Neuronal stem cell (in vitro differentiated cells): Measurements from ENCODE around the gene PPP1R1C.
A peak's percentile ranks its signal among the peaks of the same experiment; 100 is the strongest.

ENCODE experiments used
- DNase-seq: peaks from one replicate; pipeline ENCODE4 v3.0.0-alpha.2; 2013; ENCODE audit warnings: low spot score
- H2AFZ ChIP-seq: one replicate; pipeline ENCODE4 v1.6.1; 2013; ENCODE audit warnings: mild to moderate bottlenecking, low read length, inconsistent platforms
- H2AK5ac ChIP-seq: 2 replicates; pipeline ENCODE4 v1.6.1; 2013; ENCODE audit warnings: low read depth, mild to moderate bottlenecking, inconsistent platforms, low read length, moderate library complexity, mixed read lengths
- H2BK120ac ChIP-seq: 2 replicates; pipeline ENCODE4 v1.6.1; 2013; ENCODE audit warnings: low read depth, mild to moderate bottlenecking, inconsistent platforms, low read length, moderate library complexity, mixed read lengths
- H2BK12ac ChIP-seq: one replicate; pipeline ENCODE4 v1.6.1; 2013; ENCODE audit warnings: low read length, inconsistent platforms
- H2BK15ac ChIP-seq: 2 replicates; pipeline ENCODE4 v1.6.1; 2013; ENCODE audit warnings: mild to moderate bottlenecking, low read length, inconsistent platforms, mixed read lengths
- H2BK5ac ChIP-seq: one replicate; pipeline ENCODE4 v1.6.1; 2013; ENCODE audit warnings: inconsistent platforms, mild to moderate bottlenecking, low read length, moderate library complexity
- H3K14ac ChIP-seq: one replicate; pipeline ENCODE4 v1.6.1; 2013; ENCODE audit warnings: low read length, inconsistent platforms
- H3K18ac ChIP-seq: 2 replicates; pipeline ENCODE4 v1.6.1; 2013; ENCODE audit warnings: low read length, inconsistent platforms
- H3K23ac ChIP-seq: 2 replicates; pipeline ENCODE4 v1.6.1; 2013; ENCODE audit warnings: low read depth, mild to moderate bottlenecking, mixed read lengths, low read length, inconsistent platforms; ENCODE audit not compliant: poor library complexity
- H3K27ac ChIP-seq: replicated peaks from 3 replicates; pipeline ENCODE4 v1.5.1; 2013; ENCODE audit warnings: low read length, inconsistent platforms
- H3K27me3 ChIP-seq, 3 experiments: 2 replicates each; pipeline ENCODE4 v1.6.1; 2013; ENCODE audit warnings: low read length in 3 of 3, mild to moderate bottlenecking in 2 of 3, inconsistent platforms in 1 of 3, low read depth in 1 of 3, mixed read lengths in 1 of 3, moderate library complexity in 1 of 3; ENCODE audit not compliant: control insufficient read depth in 3 of 3, insufficient read depth in 3 of 3
- H3K36me3 ChIP-seq, 2 donors: replicated peaks in 1 of 2; 2 replicates each; pipeline ENCODE4 v1.6.1; 2013; ENCODE audit warnings: low read length in 2 of 2; ENCODE audit not compliant: control insufficient read depth in 2 of 2, insufficient read depth in 2 of 2
- H3K4ac ChIP-seq: 2 replicates; pipeline ENCODE4 v1.6.1; 2013; ENCODE audit warnings: inconsistent platforms, mild to moderate bottlenecking, low read length, moderate library complexity
- H3K4me1 ChIP-seq, 2 donors: 1 replicate in 1 of 2; 2 replicates in 1 of 2; pipeline ENCODE4 v1.6.1; 2013; ENCODE audit warnings: low read length in 2 of 2, low read depth in 1 of 2; ENCODE audit not compliant: control insufficient read depth in 2 of 2, insufficient read depth in 1 of 2
- H3K4me2 ChIP-seq: one replicate; pipeline ENCODE4 v1.6.1; 2013; ENCODE audit warnings: mild to moderate bottlenecking, low read length, inconsistent platforms; ENCODE audit not compliant: insufficient read depth, poor library complexity, severe bottlenecking
- H3K4me3 ChIP-seq, 2 donors: 2 replicates each; pipeline ENCODE4 v1.5.1; 2013; ENCODE audit warnings: low read length in 2 of 2, mild to moderate bottlenecking in 2 of 2, inconsistent platforms in 1 of 2, moderate library complexity in 1 of 2
- H3K79me1 ChIP-seq: one replicate; pipeline ENCODE4 v1.6.1; 2013; ENCODE audit warnings: low read depth, mild to moderate bottlenecking, inconsistent platforms, low read length, moderate library complexity
- H3K9ac ChIP-seq: one replicate; pipeline ENCODE4 v1.6.1; 2013; ENCODE audit warnings: mild to moderate bottlenecking, low read depth, low read length, inconsistent platforms; ENCODE audit not compliant: poor library complexity
- H3K9me3 ChIP-seq, 2 donors: replicated peaks in 1 of 2; 2 replicates each; pipeline versions ENCODE3 to v1.6.1; 2013; ENCODE audit warnings: low read length in 2 of 2, mild to moderate bottlenecking in 2 of 2, inconsistent platforms in 1 of 2, low read depth in 1 of 2, mixed read lengths in 1 of 2, moderate library complexity in 1 of 2; ENCODE audit not compliant: control insufficient read depth in 2 of 2, insufficient read depth in 1 of 2
- H4K8ac ChIP-seq: one replicate; pipeline ENCODE4 v1.6.1; 2013; ENCODE audit warnings: low read depth, mild to moderate bottlenecking, inconsistent platforms, low read length, moderate library complexity
- H4K91ac ChIP-seq: one replicate; pipeline ENCODE4 v1.6.1; 2013; ENCODE audit warnings: low read length, low read depth, mild to moderate bottlenecking, inconsistent platforms; ENCODE audit not compliant: poor library complexity
- WGBS, 2 donors: extraction: QIAGEN DNeasy Blood & Tissue Kit; methylation state at CpG; one replicate each; pipeline ENCODE4 v1.1.7; 2013; ENCODE audit warnings: missing lambda C conversion rate in 2 of 2, mixed read lengths in 1 of 2; ENCODE audit not compliant: insufficient read length in 2 of 2, insufficient replicate concordance in 1 of 2; ENCODE audit errors: extremely low coverage in 2 of 2; 5-methylcytosine and 5-hydroxymethylcytosine counted together

The PPP1R1C gene

GRCh38 chr2:182018218-182018617 is 32.6 kb downstream of the PPP1R1C start:
- H3K4me1 ChIP-seq, result no peaks in the 10 kb centered on the region
- no peak overlapping the region for H4K8ac ChIP-seq
- H2BK120ac ChIP-seq, result no peak overlapping the region
- no peak overlapping the region for H3K18ac ChIP-seq
- H3K9ac ChIP-seq, result no peak overlapping the region
- peaks cover 0 to 2% (median 0%) of the 10 kb centered on the region in 3 experiments for H3K27me3 ChIP-seq
- no peak overlapping the region for H3K4me2 ChIP-seq
- H3K27ac ChIP-seq, result no peak overlapping the region
- H2BK5ac ChIP-seq, result no peak overlapping the region
- H2AFZ ChIP-seq, result no peak overlapping the region
- no peak overlapping the region for H4K91ac ChIP-seq
- no peaks in the 10 kb centered on the region for H3K79me1 ChIP-seq
- H2BK15ac ChIP-seq, result no peak overlapping the region
- H2AK5ac ChIP-seq, result no peak overlapping the region
- H3K14ac ChIP-seq, result no peak overlapping the region
- no peak overlapping the region for H3K4me3 ChIP-seq
- DNase-seq, result no peak
- no peak overlapping the region for H2BK12ac ChIP-seq
- no peak overlapping the region for H3K23ac ChIP-seq
- H3K9me3 ChIP-seq, result peaks cover 0 to 2% of the 10 kb centered on the region in 2 donors
- no CpG with 5 or more reads among the region's 1 CpG for WGBS, 2 donors
- H3K4ac ChIP-seq, result no peak overlapping the region
- no peaks in the 10 kb centered on the region for H3K36me3 ChIP-seq

- no peak overlapping the region for H2AFZ ChIP-seq
- H2AK5ac ChIP-seq, result no peak overlapping the region
- no peak overlapping the region for H2BK120ac ChIP-seq
- no peak for DNase-seq
- H3K9ac ChIP-seq, result no peak overlapping the region
- H3K79me1 ChIP-seq, result no peaks in the 10 kb centered on the region
- no peak overlapping the region for H3K4ac ChIP-seq
- no peak overlapping the region for H2BK5ac ChIP-seq
- no peak overlapping the region for H4K91ac ChIP-seq
- H3K27me3 ChIP-seq, result peaks cover 0 to 2% (median 0%) of the 10 kb centered on the region in 3 experiments
- H3K36me3 ChIP-seq, result no peaks in the 10 kb centered on the region
- H3K27ac ChIP-seq, result no peak overlapping the region
- H4K8ac ChIP-seq, result no peak overlapping the region
- H2BK15ac ChIP-seq, result no peak overlapping the region
- no peak overlapping the region for H3K4me2 ChIP-seq
- no peak overlapping the region for H3K23ac ChIP-seq
- no peak overlapping the region for H3K4me3 ChIP-seq
- no peaks in the 10 kb centered on the region for H3K9me3 ChIP-seq
- WGBS, 2 donors, result no CpG with 5 or more reads among the region's 2 CpGs
- H2BK12ac ChIP-seq, result no peak overlapping the region
- H3K4me1 ChIP-seq, result no peaks in the 10 kb centered on the region
- H3K18ac ChIP-seq, result no peak overlapping the region
- no peak overlapping the region for H3K14ac ChIP-seq
Observed at GRCh38 chr2:182019731-182020130, 34.1 kb downstream of the PPP1R1C start.

GRCh38 chr2:182020286-182021070 is 34.8 kb downstream of the PPP1R1C start:
- Histone ChIP-seq H2BK12ac (no peak overlapping the region), H3K79me1 (no peaks in the 10 kb centered on the region), H3K27me3 (peaks cover 0 to 2% (median 0%) of the 10 kb centered on the region in 3 experiments), H2BK15ac (no peak overlapping the region), H4K91ac (no peak overlapping the region), H2AFZ (peak overlapping the region; percentile 18), H4K8ac (no peak overlapping the region), H2BK120ac (no peak overlapping the region), H3K4ac (no peak overlapping the region), H3K4me3 (no peak overlapping the region), H3K14ac (no peak overlapping the region), H3K23ac (no peak overlapping the region), H3K18ac (no peak overlapping the region), H2AK5ac (no peak overlapping the region), H3K4me2 (no peak overlapping the region), H3K36me3 (no peaks in the 10 kb centered on the region), H2BK5ac (no peak overlapping the region), H3K9ac (no peak overlapping the region), H3K9me3 (no peaks in the 10 kb centered on the region), H3K27ac (no peak overlapping the region), H3K4me1 (no peaks in the 10 kb centered on the region)
- DNase-seq, result no peak
- WGBS, 2 donors, result no CpG with 5 or more reads among the region's 4 CpGs

GRCh38 chr2:182023235-182023634 is 37.6 kb downstream of the PPP1R1C start:
- Histone ChIP-seq H3K23ac (no peak overlapping the region), H3K4ac (no peak overlapping the region), H2BK5ac (no peak overlapping the region), H2AFZ (no peak overlapping the region), H2BK120ac (no peak overlapping the region), H2BK12ac (no peak overlapping the region), H3K4me2 (no peak overlapping the region), H3K4me3 (no peak overlapping the region), H4K8ac (no peak overlapping the region), H3K14ac (no peak overlapping the region), H3K4me1 (no peaks in the 10 kb centered on the region), H4K91ac (no peak overlapping the region), H3K9ac (no peak overlapping the region), H3K36me3 (no peaks in the 10 kb centered on the region), H2BK15ac (no peak overlapping the region), H3K27me3 (peaks cover 0 to 2% (median 0%) of the 10 kb centered on the region in 3 experiments), H3K79me1 (no peaks in the 10 kb centered on the region), H3K18ac (no peak overlapping the region), H2AK5ac (no peak overlapping the region), H3K27ac (no peak overlapping the region), H3K9me3 (no peaks in the 10 kb centered on the region)
- no peak for DNase-seq
